Measurements from ENCODE around the gene SPATS1.
"Not testable (repeated sequence)": the region's sequence is repeated elsewhere in the genome, so short reads cannot be mapped to it uniquely, and the experiment has no call there.

The SPATS1 gene

GRCh38 chr6:44339763-44340625, 2.5 kb upstream of the SPATS1 start:
- no peaks in the 10 kb centered on the region; the same call in none of the 2 replicates for H3K27me3 ChIP-seq (replicated peaks; ENCODE audit: control insufficient read depth, insufficient read depth, low read length)
- DNase-seq (ENCODE audit: extremely low read depth, insufficient read length) = no peak

GRCh38 chr6:44341095-44341890, 1.2 kb upstream of the SPATS1 start:
- no peak for DNase-seq (ENCODE audit: extremely low read depth, insufficient read length)
- no peaks in the 10 kb centered on the region; the same call in none of the 2 replicates for H3K27me3 ChIP-seq (replicated peaks; ENCODE audit: control insufficient read depth, insufficient read depth, low read length)
- no peak for TF ChIP-seq CTCF (IDR thresholded peaks at IDR 0.05; ENCODE audit: insufficient read depth, low read length, poor library complexity, severe bottlenecking)
- no peaks in the 10 kb centered on the region for H3K36me3 ChIP-seq (ENCODE audit: control insufficient read depth, insufficient read depth, low read length)
- no peak overlapping the region for H3K4me3 ChIP-seq (replicated peaks; ENCODE audit: low read depth, low read length)

More at GRCh38 chr6:44339763-44340625, 2.5 kb upstream of the SPATS1 start:
- no peak for TF ChIP-seq CTCF (IDR thresholded peaks at IDR 0.05; ENCODE audit: insufficient read depth, low read length, poor library complexity, severe bottlenecking)
- Histone ChIP-seq H3K4me3 (replicated peaks; ENCODE audit: low read depth, low read length) (no peak overlapping the region), H3K36me3 (ENCODE audit: control insufficient read depth, insufficient read depth, low read length) (no peaks in the 10 kb centered on the region)

- Histone ChIP-seq H3K27me3 (replicated peaks; ENCODE audit: control insufficient read depth, insufficient read depth, low read length) (no peaks in the 10 kb centered on the region; the same call in none of the 2 replicates), H3K4me3 (replicated peaks; ENCODE audit: low read depth, low read length) (no peak overlapping the region)
Measured at GRCh38 chr6:44342052-44342451, 398 bp upstream of the SPATS1 start.

GRCh38 chr6:44346818-44347217, 4.4 kb downstream of the SPATS1 start:
- DNase-seq (ENCODE audit: extremely low read depth, insufficient read length); H3K36me3 ChIP-seq (ENCODE audit: control insufficient read depth, insufficient read depth, low read length); H3K27me3 ChIP-seq (replicated peaks; ENCODE audit: control insufficient read depth, insufficient read depth, low read length); H3K4me3 ChIP-seq (replicated peaks; ENCODE audit: low read depth, low read length): not testable (repeated sequence)

More at GRCh38 chr6:44342052-44342451, 398 bp upstream of the SPATS1 start:
- H3K36me3 ChIP-seq (ENCODE audit: control insufficient read depth, insufficient read depth, low read length) = no peaks in the 10 kb centered on the region
- DNase-seq (ENCODE audit: extremely low read depth, insufficient read length) = no peak
- TF ChIP-seq CTCF (IDR thresholded peaks at IDR 0.05; ENCODE audit: insufficient read depth, low read length, poor library complexity, severe bottlenecking) = no peak

- Histone ChIP-seq H3K36me3 (ENCODE audit: control insufficient read depth, insufficient read depth, low read length) (no peaks in the 10 kb centered on the region), H3K27me3 (replicated peaks; ENCODE audit: control insufficient read depth, insufficient read depth, low read length) (no peaks in the 10 kb centered on the region), H3K4me3 (replicated peaks; ENCODE audit: low read depth, low read length) (no peak overlapping the region)
- no peak for DNase-seq (ENCODE audit: extremely low read depth, insufficient read length)
- no peak for TF ChIP-seq CTCF (IDR thresholded peaks at IDR 0.05; ENCODE audit: insufficient read depth, low read length, poor library complexity, severe bottlenecking)
Measured at GRCh38 chr6:44349904-44350649, 7.6 kb downstream of the SPATS1 start.

GRCh38 chr6:44350650-44350994, 8.2 kb downstream of the SPATS1 start:
- not testable (repeated sequence) for H3K36me3 ChIP-seq (ENCODE audit: control insufficient read depth, insufficient read depth, low read length); DNase-seq (ENCODE audit: extremely low read depth, insufficient read length); H3K27me3 ChIP-seq (replicated peaks; ENCODE audit: control insufficient read depth, insufficient read depth, low read length); H3K4me3 ChIP-seq (replicated peaks; ENCODE audit: low read depth, low read length)

Measured in GM06990 (cell line).